ENCODE measurements around the gene MPPED2. TPM values are rescaled to one million over a fixed set of nuclear protein-coding genes. Genes with fewer than 3 reads are reported as not detected.

The MPPED2 gene
- total and polyA plus RNA-seq, 10 of the 15 experiments (the other 5 are each of a cell fraction or from before 2014, with no cell fraction given): not detected

DNA sequence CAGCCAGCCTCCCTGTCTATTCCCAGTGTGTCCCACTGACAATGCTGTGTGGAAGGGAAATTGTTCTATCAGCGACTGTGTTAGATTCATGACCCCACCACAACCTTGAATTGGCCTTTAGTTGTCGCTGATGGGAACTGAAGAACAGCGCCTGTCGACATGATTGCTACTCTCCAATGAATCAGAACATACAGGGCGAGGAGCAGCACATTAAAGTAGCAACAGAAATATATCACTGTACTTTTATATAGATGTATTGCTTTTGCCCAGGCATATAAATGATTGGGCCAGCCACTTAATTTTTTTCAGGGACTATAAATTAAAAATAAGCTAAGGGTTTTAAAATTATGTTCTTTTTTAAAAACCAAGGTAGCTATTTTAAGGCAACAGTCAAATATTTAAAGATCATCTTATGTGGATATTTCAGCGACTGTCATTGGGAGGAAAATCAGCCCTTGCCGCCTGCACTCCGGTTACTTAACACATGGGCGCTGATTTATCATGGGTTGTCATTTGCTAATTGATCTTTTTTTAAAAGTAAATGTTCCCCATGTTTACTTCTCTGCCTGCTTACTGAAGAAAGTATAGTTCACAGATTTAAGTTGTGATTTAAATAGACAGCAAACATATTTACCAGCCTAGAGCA is 221.2 kb downstream of the MPPED2 start:
- ChIA-PET RAD21 (ENCODE audit: unreplicated experiment) (no interaction called here), SMC1A (ENCODE audit: uncharacterized antibody, unreplicated experiment) (interaction anchor here (2.0 kb wide), 1 partner anchor 10 kb away, joined by 5 read pairs; no protein-coding TSS in a partner anchor), CTCF (interaction anchor here (1.0 kb wide), 1 partner anchor 20 kb away, joined by 4 read pairs; no protein-coding TSS in a partner anchor), POLR2A (no interaction called here)
- no peak overlapping the region for H3K27ac ChIP-seq (ENCODE audit: control insufficient read depth, insufficient read depth)
- no peak overlapping the region for H3K4me3 ChIP-seq
- H3K9ac ChIP-seq (ENCODE audit: control insufficient read depth, insufficient read depth, low read length): no peak overlapping the region
- no peaks in the 10 kb centered on the region for H3K36me3 ChIP-seq (ENCODE audit: control insufficient read depth in 2 of 2, insufficient read depth in 2 of 2, low read length in 1 of 2)
- no peaks in the 10 kb centered on the region for H4K20me1 ChIP-seq (ENCODE audit: control insufficient read depth, insufficient read depth)
- no peak overlapping the region for H3K4me2 ChIP-seq (ENCODE audit: control insufficient read depth, insufficient read depth)
- H3K79me2 ChIP-seq (ENCODE audit: control insufficient read depth, insufficient read depth, low read length): no peaks in the 10 kb centered on the region
- H3K27me3 ChIP-seq (replicated peaks in 1 of 2; ENCODE audit: control insufficient read depth in 2 of 2, insufficient read depth in 2 of 2, low read length in 1 of 2): no peaks in the 10 kb centered on the region; a peak in 1 of 4 replicates
- FAIRE-seq: no peak
- TF ChIP-seq KLF5 (IDR thresholded peaks at IDR 0.05; ENCODE audit: partially characterized antibody) (no peak), NFYA (IDR thresholded peaks at IDR 0.05; ENCODE audit: borderline replicate concordance, low read depth, low read length) (no peak), POU2F2 (IDR thresholded peaks at IDR 0.05; ENCODE audit: borderline replicate concordance, low read depth, low read length) (no peak), CHD2 (IDR thresholded peaks at IDR 0.05; ENCODE audit: borderline replicate concordance, low read depth, low read length) (no peak), MTA3 (IDR thresholded peaks at IDR 0.05; ENCODE audit: borderline replicate concordance, low read length) (no peak), MEF2A (IDR thresholded peaks at IDR 0.05; ENCODE audit: insufficient read depth, low read depth, low read length) (no peak), YBX1 (IDR thresholded peaks at IDR 0.05) (no peak), ZNF24 (IDR thresholded peaks at IDR 0.05) (no peak), EP300 (IDR thresholded peaks at IDR 0.05; ENCODE audit: borderline replicate concordance in 1 of 2, control insufficient read depth in 1 of 2, low read depth in 2 of 2, low read length in 2 of 2) (no peak), HDAC6 (IDR thresholded peaks at IDR 0.05; ENCODE audit: unreplicated experiment) (no peak), TCF3 (IDR thresholded peaks at IDR 0.05; ENCODE audit: borderline replicate concordance, insufficient read depth, low read depth, low read length) (no peak), RBBP5 (conservative IDR thresholded peaks at IDR 0.05) (no peak), NR2C2 (IDR thresholded peaks at IDR 0.05; ENCODE audit: borderline replicate concordance, control insufficient read depth, insufficient read length, low read depth) (no peak), HDGF (IDR thresholded peaks at IDR 0.05) (no peak), TAF1 (IDR thresholded peaks at IDR 0.05; ENCODE audit: borderline replicate concordance, low read depth, low read length) (no peak)
- TF ChIP-seq, protein P1, sequence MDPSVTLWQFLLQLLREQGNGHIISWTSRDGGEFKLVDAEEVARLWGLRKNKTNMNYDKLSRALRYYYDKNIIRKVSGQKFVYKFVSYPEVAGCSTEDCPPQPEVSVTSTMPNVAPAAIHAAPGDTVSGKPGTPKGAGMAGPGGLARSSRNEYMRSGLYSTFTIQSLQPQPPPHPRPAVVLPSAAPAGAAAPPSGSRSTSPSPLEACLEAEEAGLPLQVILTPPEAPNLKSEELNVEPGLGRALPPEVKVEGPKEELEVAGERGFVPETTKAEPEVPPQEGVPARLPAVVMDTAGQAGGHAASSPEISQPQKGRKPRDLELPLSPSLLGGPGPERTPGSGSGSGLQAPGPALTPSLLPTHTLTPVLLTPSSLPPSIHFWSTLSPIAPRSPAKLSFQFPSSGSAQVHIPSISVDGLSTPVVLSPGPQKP (IDR thresholded peaks at IDR 0.05; ENCODE audit: low read depth, low read length): no peak
- WGBS (ENCODE audit: insufficient coverage, insufficient replicate concordance, low lambda C conversion rate, missing lambda C conversion rate): 54% methylated on average over 9 of the region's 9 CpGs
- in situ Hi-C loops (cut with MboI): no loop called here
- H2AFZ ChIP-seq (ENCODE audit: control insufficient read depth, low read depth, low read length): no peak overlapping the region
- no peaks in the 10 kb centered on the region for H3K9me3 ChIP-seq (replicated peaks; ENCODE audit: control insufficient read depth, insufficient read depth, low read length)
- intact Hi-C loops (cut with micrococcal nuclease; ENCODE audit: unreplicated experiment): no loop called here
- no TSS peak for BruUV-seq (replicated peaks)
- DNase-seq (ENCODE audit: low read depth, low spot score): no peak
- peaks cover 5% of the 10 kb centered on the region; the same call in 1 of the 2 replicates for H3K4me1 ChIP-seq (ENCODE audit: control insufficient read depth, insufficient read depth, low read length)
- ATAC-seq: no peak

Data from GM12878 (cell line).